H1 (cell line): ENCODE measurements around the gene CHRD. TPM values are rescaled to one million over a fixed set of nuclear protein-coding genes. Genes with fewer than 3 reads are reported as not detected.

Experiments used
- CTCF ChIA-PET: fragments of 300-600 bp; sonication (Branson Sonifier 250); formaldehyde crosslinking; loops from one replicate; lab custom pipeline; 2021; ENCODE audit not compliant: partially characterized antibody; lab: Charles Lee
- POLR2A ChIA-PET: fragments of 300-600 bp; sonication (Branson Sonifier 250); formaldehyde crosslinking; loops from one replicate; lab custom pipeline; 2021; ENCODE audit warnings: inconsistent platforms; ENCODE audit not compliant: partially characterized antibody; lab: Charles Lee
- DNase-seq, 2 experiments: peaks; one replicate each; pipeline versions ENCODE4 v3.0.0 to v3.0.0-alpha.2; 2010 to 2022; ENCODE audit warnings: low spot score in 2 of 2, low read depth in 1 of 2, mixed read lengths in 1 of 2
- FAIRE-seq: peaks from 2 replicates; lab custom pipeline; 2011; peaks lifted over from hg19 to GRCh38; lab: Jason Lieb, UNC
- H2AFZ ChIP-seq: 2 replicates; pipeline ENCODE4 v1.8.1; 2012; ENCODE audit warnings: low read length, inconsistent platforms
- H2AK5ac ChIP-seq: 2 replicates; pipeline ENCODE4 v1.6.1; 2013; ENCODE audit warnings: low read depth, low read length
- H2BK120ac ChIP-seq: replicated peaks from 2 replicates; pipeline ENCODE3; 2013; ENCODE audit warnings: low read depth, low read length, inconsistent platforms
- H2BK12ac ChIP-seq: 2 replicates; pipeline ENCODE4 v1.6.1; 2013; ENCODE audit warnings: low read depth, low read length
- H2BK15ac ChIP-seq: 2 replicates; pipeline ENCODE4 v1.6.1; 2013; ENCODE audit warnings: low read length
- H2BK20ac ChIP-seq: 2 replicates; pipeline ENCODE4 v1.6.1; 2013; ENCODE audit warnings: low read length
- H2BK5ac ChIP-seq: 2 replicates; pipeline ENCODE4 v1.6.1; 2013; ENCODE audit warnings: low read depth, low read length
- H3K14ac ChIP-seq: 2 replicates; pipeline ENCODE4 v1.6.1; 2013; ENCODE audit warnings: inconsistent platforms; ENCODE audit not compliant: insufficient read length
- H3K18ac ChIP-seq: 2 replicates; pipeline ENCODE4 v1.6.1; 2013; ENCODE audit warnings: low read length; ENCODE audit errors: extremely low read depth
- H3K23ac ChIP-seq: 2 replicates; pipeline ENCODE4 v1.6.1; 2013; ENCODE audit warnings: inconsistent platforms; ENCODE audit not compliant: insufficient read length
- H3K23me2 ChIP-seq: 2 replicates; pipeline ENCODE4 v1.6.1; 2013; ENCODE audit warnings: low read depth, low read length
- H3K27ac ChIP-seq: 2 replicates; pipeline ENCODE4 v1.6.1; 2011; ENCODE audit warnings: low read depth, low read length, inconsistent platforms
- H3K27me3 ChIP-seq, 4 experiments: replicated peaks in 1 of 4; 1 replicate in 1 of 4; 2 replicates in 3 of 4; pipeline versions ENCODE4 v1.6.1 to v1.8.1; 2011 to 2013; ENCODE audit warnings: low read length in 3 of 4, mild to moderate bottlenecking in 3 of 4, inconsistent platforms in 2 of 4, mixed read lengths in 2 of 4, moderate library complexity in 1 of 4; ENCODE audit not compliant: control insufficient read depth in 3 of 4, insufficient read depth in 3 of 4; ENCODE audit errors: extremely low read depth in 1 of 4
- H3K36me3 ChIP-seq, 4 experiments: 2 replicates each; pipeline versions ENCODE4 v1.6.1 to v1.8.1; 2011 to 2013; ENCODE audit warnings: mild to moderate bottlenecking in 4 of 4, low read length in 3 of 4, moderate library complexity in 2 of 4, control low read depth in 1 of 4, inconsistent platforms in 1 of 4; ENCODE audit not compliant: insufficient read depth in 4 of 4, control insufficient read depth in 2 of 4
- H3K4ac ChIP-seq: replicated peaks from 2 replicates; pipeline ENCODE3; 2013; ENCODE audit warnings: low read length, low read depth, mixed read lengths, inconsistent platforms; ENCODE audit not compliant: insufficient read length
- H3K4me1 ChIP-seq, 4 experiments: replicated peaks in 1 of 4; 1 replicate in 1 of 4; 2 replicates in 3 of 4; pipeline versions ENCODE4 v1.6.1 to v1.8.1; 2011 to 2013; ENCODE audit warnings: low read length in 3 of 4, inconsistent platforms in 2 of 4, mixed read lengths in 1 of 4; ENCODE audit not compliant: insufficient read depth in 4 of 4, control insufficient read depth in 3 of 4
- H3K4me2 ChIP-seq, 2 experiments: 2 replicates each; pipeline versions ENCODE4 v1.6.1 to v1.8.1; 2011 to 2013; ENCODE audit warnings: low read depth in 2 of 2, low read length in 2 of 2, control low read depth in 1 of 2, inconsistent platforms in 1 of 2, mild to moderate bottlenecking in 1 of 2; ENCODE audit not compliant: insufficient read depth in 1 of 2
- H3K4me3 ChIP-seq, 4 experiments: fragments of 200-600, 300-600 bp in 1 of 4; sonication (generic), shearing (Covaris generic), sonication (Bioruptor Twin) in 1 of 4; 2 replicates each; pipeline versions ENCODE4 v1.5.1 to v1.8.1; 2011 to 2016; ENCODE audit warnings: low read length in 4 of 4, low read depth in 3 of 4, control low read depth in 2 of 4, inconsistent platforms in 2 of 4, mild to moderate bottlenecking in 2 of 4, mixed read lengths in 1 of 4, moderate library complexity in 1 of 4; ENCODE audit not compliant: insufficient read depth in 2 of 4; ENCODE audit errors: extremely low read depth in 1 of 4
- H3K56ac ChIP-seq: replicated peaks from 2 replicates; pipeline ENCODE3; 2013; ENCODE audit warnings: low read depth, mild to moderate bottlenecking, mixed read lengths, low read length, inconsistent platforms; ENCODE audit not compliant: insufficient read length
- H3K79me1 ChIP-seq: 2 replicates; pipeline ENCODE4 v1.6.1; 2013; ENCODE audit warnings: low read depth, low read length, control low read depth
- H3K79me2 ChIP-seq, 2 experiments: 2 replicates each; pipeline versions ENCODE4 v1.6.1 to v1.8.1; 2012 to 2013; ENCODE audit warnings: low read length in 2 of 2, mild to moderate bottlenecking in 2 of 2, inconsistent platforms in 1 of 2; ENCODE audit not compliant: insufficient read depth in 2 of 2, control insufficient read depth in 1 of 2
- H3K9ac ChIP-seq, 4 experiments: replicated peaks in 1 of 4; 1 replicate in 1 of 4; 2 replicates in 3 of 4; pipeline versions ENCODE4 v1.6.1 to v1.8.1; 2011 to 2013; ENCODE audit warnings: low read depth in 3 of 4, low read length in 3 of 4, control low read depth in 2 of 4, mild to moderate bottlenecking in 2 of 4, moderate library complexity in 2 of 4, inconsistent platforms in 1 of 4; ENCODE audit errors: extremely low read depth in 1 of 4
- H3K9me3 ChIP-seq, 2 experiments: 2 replicates each; pipeline versions ENCODE4 v1.6.1 to v1.8.1; 2012 to 2013; ENCODE audit warnings: mild to moderate bottlenecking in 2 of 2, moderate library complexity in 2 of 2, control low read depth in 1 of 2, inconsistent platforms in 1 of 2, low read depth in 1 of 2, low read length in 1 of 2, mixed read lengths in 1 of 2; ENCODE audit not compliant: insufficient read depth in 2 of 2
- H4K20me1 ChIP-seq, 2 experiments: replicated peaks in 1 of 2; 2 replicates each; pipeline versions ENCODE3 to v1.8.1; 2011 to 2013; ENCODE audit warnings: inconsistent platforms in 2 of 2, low read length in 2 of 2, mild to moderate bottlenecking in 1 of 2; ENCODE audit not compliant: insufficient read depth in 2 of 2, control insufficient read depth in 1 of 2
- H4K5ac ChIP-seq: 2 replicates; pipeline ENCODE4 v1.6.1; 2013; ENCODE audit warnings: low read length, low read depth, mixed read lengths, inconsistent platforms; ENCODE audit not compliant: insufficient read length
- H4K8ac ChIP-seq: 2 replicates; pipeline ENCODE4 v1.8.0; 2013; ENCODE audit warnings: mild to moderate bottlenecking, moderate library complexity, low read length, inconsistent platforms; ENCODE audit not compliant: insufficient read depth; ENCODE audit errors: extremely low read depth
- H4K91ac ChIP-seq: replicated peaks from 2 replicates; pipeline ENCODE3; 2013; ENCODE audit warnings: low read length, mixed read lengths, inconsistent platforms; ENCODE audit not compliant: insufficient read length
- BRCA1 ChIP-seq: IDR thresholded peaks from 2 replicates; pipeline ENCODE4 v1.6.1; 2012; ENCODE audit warnings: low read depth, low read length, improper control_type of control experiment
- CHD2 ChIP-seq: IDR thresholded peaks from 2 replicates; pipeline ENCODE4 v1.6.1; 2012; ENCODE audit warnings: low read length, improper control_type of control experiment
- EGR1 ChIP-seq: IDR thresholded peaks from 2 replicates; pipeline ENCODE4 v1.6.1; 2011; ENCODE audit warnings: low read depth, low read length, borderline replicate concordance
- EZH2 ChIP-seq: fragments of 200-600 bp; sonication (generic); IDR thresholded peaks from 2 replicates; pipeline ENCODE4 v1.7.1; 2012; ENCODE audit warnings: low read depth, mild to moderate bottlenecking, moderate library complexity, low read length, inconsistent platforms; ENCODE audit not compliant: severe bottlenecking
- KDM1A ChIP-seq: fragments of 200-600, 300-600 bp; sonication (generic); IDR thresholded peaks from 2 replicates; pipeline ENCODE4 v1.7.1; 2016; ENCODE audit warnings: mild to moderate bottlenecking, low read length, borderline replicate concordance
- PHF8 ChIP-seq: fragments of 200-600 bp; sonication (generic); conservative IDR thresholded peaks from 2 replicates; pipeline ENCODE4 v1.7.1; 2012; ENCODE audit warnings: low read depth, mild to moderate bottlenecking, inconsistent platforms, low read length, moderate library complexity
- RFX5 ChIP-seq: IDR thresholded peaks from 2 replicates; pipeline ENCODE4 v1.6.1; 2011; ENCODE audit warnings: low read depth, low read length, improper control_type of control experiment, borderline replicate concordance
- SRF ChIP-seq: IDR thresholded peaks from 2 replicates; pipeline ENCODE4 v1.6.1; 2011; ENCODE audit warnings: mild to moderate bottlenecking, low read depth, low read length, moderate library complexity
- SUZ12 ChIP-seq: fragments of 200-600 bp; sonication (generic); IDR thresholded peaks from 2 replicates; pipeline ENCODE4 v1.6.1; 2012; ENCODE audit warnings: mild to moderate bottlenecking, inconsistent platforms, low read length, moderate library complexity, mixed read lengths
- TAF1 ChIP-seq: IDR thresholded peaks from 2 replicates; pipeline ENCODE4 v1.6.1; 2011; ENCODE audit warnings: mild to moderate bottlenecking, low read depth, low read length
- TCF12 ChIP-seq: IDR thresholded peaks from 2 replicates; pipeline ENCODE4 v1.6.1; 2011; ENCODE audit warnings: low read depth, mild to moderate bottlenecking, low read length
- WGBS, 2 experiments: shearing (Covaris generic) in 1 of 2; methylation state at CpG; one replicate each; pipeline versions ENCODE4 v1.1.6 to v1.1.7; 2013 to 2015; ENCODE audit warnings: low lambda C conversion rate in 2 of 2, mixed read lengths in 2 of 2, inconsistent platforms in 1 of 2, low coverage in 1 of 2, missing lambda C conversion rate in 1 of 2; ENCODE audit not compliant: insufficient replicate concordance in 2 of 2, insufficient coverage in 1 of 2, insufficient read length in 1 of 2; ENCODE audit errors: extremely low coverage in 1 of 2, missing lambda C conversion rate in 1 of 2; 5-methylcytosine and 5-hydroxymethylcytosine counted together
- polyA plus RNA-seq, 7 experiments: library from polyadenylated mRNA; depleted of rRNA in 3 of 7; stranded (reverse) in 5 of 7; unstranded in 2 of 7; fragments of >200 nt in 5 of 7; fragments of 200-250 nt in 2 of 7; gene quantifications; 1 replicate in 5 of 7; 2 replicates in 1 of 7; 4 replicates in 1 of 7; pipeline versions ENCODE4 v1.2.1 to v1.2.3, GENCODE V29; 2011 to 2013; ENCODE audit warnings: missing spikeins in 2 of 7, mixed read lengths in 2 of 7
- total RNA-seq: library from RNA; stranded (reverse); fragmentation: NEBNext Ultra II Directional; extraction: Animal tissue kit (Norgen Biotek cat#: 25700); gene quantifications from 2 replicates; pipeline ENCODE4 v1.2.1, GENCODE V29; 2021
- TF ChIP-seq, protein P1 (sequence below): IDR thresholded peaks from 2 replicates; pipeline ENCODE4 v1.6.1; 2012; ENCODE audit warnings: inconsistent platforms

The CHRD gene
- total and polyA plus RNA-seq, 2 of the 8 experiments (the other 6 are each of a cell fraction or from before 2014, with no cell fraction given) = 0.62 to 0.86 TPM

DNA sequence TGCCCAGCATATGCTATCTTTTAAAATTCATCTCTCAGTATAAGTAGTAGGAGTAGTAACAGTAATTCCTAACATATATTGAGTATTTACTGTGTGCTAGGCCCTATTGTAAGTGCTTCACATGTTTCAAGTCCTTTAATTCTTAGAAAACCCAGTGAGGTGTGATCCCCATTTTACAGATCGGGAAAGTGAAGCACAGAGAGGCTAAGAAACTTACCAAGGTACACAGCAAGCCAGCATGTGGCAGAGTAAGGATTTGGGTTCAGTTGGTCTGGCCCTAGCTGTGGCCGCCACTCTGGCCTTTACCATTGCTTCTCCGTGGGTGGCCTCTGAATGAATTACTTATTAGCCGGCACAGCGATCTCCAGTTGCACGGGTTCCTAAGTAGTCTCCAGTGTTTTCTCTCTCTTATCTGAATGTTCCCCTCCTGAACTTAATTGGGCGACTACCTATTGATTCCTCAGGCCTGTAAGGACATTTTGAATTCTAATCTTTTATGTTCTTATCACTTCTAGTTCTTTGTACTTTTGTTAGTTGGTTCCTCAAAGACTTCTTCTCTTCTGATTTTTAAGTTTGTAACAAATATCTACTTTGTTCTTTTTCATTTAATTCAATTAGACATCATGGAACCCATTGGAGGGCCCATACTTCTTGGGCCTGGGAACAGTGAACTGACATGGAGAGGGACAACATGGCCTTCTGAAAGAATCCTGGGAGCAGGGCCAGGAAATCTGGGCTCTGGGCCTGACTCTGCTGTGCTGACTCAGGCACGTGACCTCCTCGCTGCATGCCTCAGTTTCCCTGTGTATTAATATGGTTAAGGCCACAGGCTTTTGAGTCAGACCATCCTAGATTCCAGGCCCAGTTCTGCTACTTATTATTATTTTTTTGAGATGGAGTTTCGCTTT lies 30.0 kb upstream of the CHRD start:
- H3K4me2 ChIP-seq = no peak overlapping the region
- no peak overlapping the region for H3K18ac ChIP-seq
- H3K4me3 ChIP-seq = no peak overlapping the region
- H2BK120ac ChIP-seq = no peak overlapping the region
- H3K56ac ChIP-seq = no peak overlapping the region
- no peak overlapping the region for H2AK5ac ChIP-seq
- no peak overlapping the region for H2BK15ac ChIP-seq
- WGBS, 2 experiments = 92% methylated on average over 10 of the region's 10 CpGs; no CpG with 5 or more reads in 1 of the 2 experiments
- peaks cover 0 to 10% (median 8%) of the 10 kb centered on the region in 4 experiments; a peak in 6 of 7 replicates for H3K4me1 ChIP-seq
- no peak for FAIRE-seq
- H3K23ac ChIP-seq = no peak overlapping the region
- no peaks in the 10 kb centered on the region; the same call in 1 of the 2 replicates for H3K79me1 ChIP-seq
- no peak overlapping the region for H4K5ac ChIP-seq
- ChIA-PET CTCF (interaction anchor here (1.2 to 6.8 kb wide), 5 partner anchors 6 to 191 kb away, joined by 3 to 49 read pairs (median 4); partner anchors contain the start of gene CHRD), POLR2A (interaction anchor here (1.3 to 3.2 kb wide), 4 partner anchors 9 to 26 kb away, joined by 4 to 23 read pairs (median 5); partner anchors contain the start of gene FAM131A)
- no peak overlapping the region for H2BK12ac ChIP-seq
- H3K9me3 ChIP-seq = no peaks in the 10 kb centered on the region
- H3K27me3 ChIP-seq = no peaks in the 10 kb centered on the region
- H3K36me3 ChIP-seq = peaks cover 4 to 18% (median 10%) of the 10 kb centered on the region in 4 experiments; a peak in 7 of 8 replicates
- H4K20me1 ChIP-seq = peaks cover 0 to 14% of the 10 kb centered on the region in 2 experiments
- H2BK20ac ChIP-seq = no peak overlapping the region
- H4K8ac ChIP-seq = no peak overlapping the region
- no peak overlapping the region for H3K4ac ChIP-seq
- no peak overlapping the region for H3K9ac ChIP-seq
- DNase-seq = no peak
- no peak overlapping the region for H4K91ac ChIP-seq
- no peak overlapping the region for H2AFZ ChIP-seq
- no peaks in the 10 kb centered on the region for H3K79me2 ChIP-seq
- H2BK5ac ChIP-seq = no peak overlapping the region
- H3K27ac ChIP-seq = no peak overlapping the region
- H3K14ac ChIP-seq = no peak overlapping the region
- H3K23me2 ChIP-seq = no peaks in the 10 kb centered on the region
- TF ChIP-seq EGR1 (no peak), RFX5 (no peak), BRCA1 (no peak), KDM1A (no peak), TAF1 (no peak), TCF12 (no peak), SRF (no peak), SUZ12 (no peak), CHD2 (no peak), PHF8 (no peak), EZH2 (no peak)
- TF ChIP-seq, protein P1, sequence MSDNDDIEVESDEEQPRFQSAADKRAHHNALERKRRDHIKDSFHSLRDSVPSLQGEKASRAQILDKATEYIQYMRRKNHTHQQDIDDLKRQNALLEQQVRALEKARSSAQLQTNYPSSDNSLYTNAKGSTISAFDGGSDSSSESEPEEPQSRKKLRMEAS = no peak
